WTC11 (cell line): Measurements from ENCODE around the gene ZNF487. TPM values are rescaled to one million over a fixed set of nuclear protein-coding genes. Genes with fewer than 3 reads are reported as not detected.
"Not testable (repeated sequence)": the region's sequence is repeated elsewhere in the genome, so short reads cannot be mapped to it uniquely, and the experiment has no call there.

Experiments
- ATAC-seq: fragments of 200-7000 bp; cut with Tn5 transposase; 2 replicates; pipeline ENCODE4 v1.10.0; 2021; ENCODE audit warnings: mild to moderate bottlenecking, moderate library complexity
- CTCF ChIA-PET: fragments of 300-600 bp; sonication (Branson Sonifier 250); formaldehyde crosslinking; loops from one replicate; lab custom pipeline; 2021; ENCODE audit warnings: antibody characterized with exemption; lab: Charles Lee
- POLR2A ChIA-PET: fragments of 350-600 bp; sonication (Branson Sonifier 250); formaldehyde crosslinking; loops from one replicate; lab custom pipeline; 2021; ENCODE audit warnings: antibody characterized with exemption; lab: Charles Lee
- DNase-seq: peaks from one replicate; pipeline ENCODE4 v3.0.0; 2021; ENCODE audit warnings: low spot score
- H3K27ac Mint-ChIP-seq: 2 replicates; pipeline ENCODE4 v1.8.0; 2021; ENCODE audit warnings: mixed read lengths
- H3K27me3 Mint-ChIP-seq: 2 replicates; pipeline ENCODE4 v1.8.0; 2021; ENCODE audit warnings: low read depth, mild to moderate bottlenecking, moderate library complexity, mixed read lengths
- H3K36me3 Mint-ChIP-seq: 2 replicates; pipeline ENCODE4 v1.8.0; 2021; ENCODE audit warnings: mixed read lengths
- H3K4me1 Mint-ChIP-seq: 2 replicates; pipeline ENCODE4 v1.8.0; 2022; ENCODE audit warnings: mixed read lengths
- H3K4me3 Mint-ChIP-seq: 2 replicates; pipeline ENCODE4 v1.8.0; 2021; ENCODE audit warnings: mild to moderate bottlenecking, moderate library complexity, mixed read lengths
- H3K9me3 Mint-ChIP-seq: 2 replicates; pipeline ENCODE4 v1.8.0; 2021; ENCODE audit warnings: mixed read lengths
- AFF4 ChIP-seq: sonication (generic); formaldehyde crosslinking; IDR thresholded peaks from 2 replicates; pipeline ENCODE4 v1.8.1; 2023; ENCODE audit warnings: mild to moderate bottlenecking, missing genetic modification reagents, borderline replicate concordance
- AR ChIP-seq: fragments of 250-450 bp; sonication (Bioruptor Pico); IDR thresholded peaks from 2 replicates; pipeline ENCODE4 v1.9.0; 2021; ENCODE audit warnings: mild to moderate bottlenecking
- EMX1 ChIP-seq: fragments of 250-450 bp; sonication (Bioruptor Pico); IDR thresholded peaks from 2 replicates; pipeline ENCODE4 v1.8.0; 2021; ENCODE audit warnings: mild to moderate bottlenecking
- ESRRA ChIP-seq: sonication (generic); formaldehyde crosslinking; IDR thresholded peaks from 2 replicates; pipeline ENCODE4 v1.8.1; 2022; ENCODE audit warnings: mild to moderate bottlenecking, missing genetic modification reagents, borderline replicate concordance
- FOXP1 ChIP-seq: sonication (generic); formaldehyde crosslinking; IDR thresholded peaks from 2 replicates; pipeline ENCODE4 v1.8.0; 2022; ENCODE audit warnings: missing genetic modification reagents, mild to moderate bottlenecking, moderate library complexity, borderline replicate concordance
- HMGA2 ChIP-seq: fragments of 250-450 bp; sonication (Bioruptor Pico); IDR thresholded peaks from 2 replicates; pipeline ENCODE4 v1.4.0; 2021; ENCODE audit warnings: mild to moderate bottlenecking, moderate library complexity
- MLX ChIP-seq: sonication (generic); formaldehyde crosslinking; IDR thresholded peaks from 2 replicates; pipeline ENCODE4 v1.8.1; 2023; ENCODE audit warnings: mild to moderate bottlenecking, missing genetic modification reagents, moderate library complexity
- NR1H2 ChIP-seq: sonication (generic); formaldehyde crosslinking; IDR thresholded peaks from 2 replicates; pipeline ENCODE4 v1.9.0; 2021; ENCODE audit warnings: mild to moderate bottlenecking, moderate library complexity, missing genetic modification reagents
- NR3C1 ChIP-seq: sonication (generic); formaldehyde crosslinking; conservative IDR thresholded peaks from 2 replicates; pipeline ENCODE4 v1.8.1; 2023; ENCODE audit warnings: low read depth, mild to moderate bottlenecking, missing genetic modification reagents
- OVOL2 ChIP-seq: fragments of 250-450 bp; sonication (Bioruptor Pico); IDR thresholded peaks from 2 replicates; pipeline ENCODE4 v1.9.0; 2021; ENCODE audit warnings: mild to moderate bottlenecking, borderline replicate concordance
- PRDM15 ChIP-seq: sonication (generic); formaldehyde crosslinking; IDR thresholded peaks from 2 replicates; pipeline ENCODE4 v1.8.0; 2022; ENCODE audit warnings: missing genetic modification reagents
- PRRX2 ChIP-seq: fragments of 250-450 bp; sonication (Bioruptor Pico); IDR thresholded peaks from 2 replicates; pipeline ENCODE4 v1.8.0; 2021; ENCODE audit warnings: mild to moderate bottlenecking
- TCF7 ChIP-seq: sonication (generic); formaldehyde crosslinking; IDR thresholded peaks from 2 replicates; pipeline ENCODE4 v1.8.0; 2022; ENCODE audit warnings: mild to moderate bottlenecking, low read depth, missing genetic modification reagents, moderate library complexity
- ZBTB21 ChIP-seq: sonication (generic); formaldehyde crosslinking; IDR thresholded peaks from 2 replicates; pipeline ENCODE4 v1.8.1; 2023; ENCODE audit warnings: mild to moderate bottlenecking, missing genetic modification reagents, borderline replicate concordance
- ZBTB43 ChIP-seq: sonication (generic); formaldehyde crosslinking; IDR thresholded peaks from 2 replicates; pipeline ENCODE4 v1.8.1; 2023; ENCODE audit warnings: mild to moderate bottlenecking, missing genetic modification reagents
- ZNF671 ChIP-seq: fragments of 250-450 bp; sonication (Bioruptor Pico); IDR thresholded peaks from 2 replicates; pipeline ENCODE4 v1.8.0; 2021; ENCODE audit warnings: mild to moderate bottlenecking
- ZSCAN18 ChIP-seq: fragments of 250-450 bp; sonication (Bioruptor Pico); IDR thresholded peaks from 2 replicates; pipeline ENCODE4 v2.1.2; 2022; ENCODE audit warnings: mild to moderate bottlenecking, moderate library complexity
- total RNA-seq: library from RNA; stranded (reverse); gene quantifications from 3 replicates; pipeline ENCODE4 v1.2.3, GENCODE V29; 2021

The ZNF487 gene
- total RNA-seq, 1 experiment from 2014 or later, result 2.3 TPM

- no peak for TF ChIP-seq ZSCAN18 (CRISPR knock-in tag)
- TF ChIP-seq, all 79 proteins: peak for 0
Measured at GRCh38 chr10:43444897-43445466, 8.1 kb downstream of the ZNF487 start (continued).

GRCh38 chr10:43446219-43447017 is 9.5 kb downstream of the ZNF487 start:
- H3K4me3 Mint-ChIP-seq, H3K27ac Mint-ChIP-seq, H3K4me1 Mint-ChIP-seq, ATAC-seq, H3K27me3 Mint-ChIP-seq, CTCF ChIA-PET, POLR2A ChIA-PET: not testable (repeated sequence)
- Mint-ChIP-seq H3K36me3 (peaks cover 18% of the 10 kb centered on the region), H3K9me3 (peaks cover 19% of the 10 kb centered on the region)
- peak; percentile 16 for DNase-seq

- Mint-ChIP-seq H3K27me3 (no peaks in the 10 kb centered on the region; the same call in 1 of the 2 replicates), H3K36me3 (peaks cover 18% of the 10 kb centered on the region), H3K4me1 (peaks cover 15% of the 10 kb centered on the region), H3K27ac (no peak overlapping the region), H3K4me3 (no peak overlapping the region), H3K9me3 (peaks cover 19% of the 10 kb centered on the region)
- ChIA-PET CTCF (interaction anchor here (0.6 to 0.7 kb wide), 2 partner anchors 17 to 71 kb away, joined by 3 to 5 read pairs; no protein-coding TSS in a partner anchor), POLR2A (no interaction called here)
- DNase-seq, result no peak
- no peak for ATAC-seq
- no peak for TF ChIP-seq PRDM15
- no peak for TF ChIP-seq OVOL2 (CRISPR knock-in tag)
- TF ChIP-seq EMX1 (CRISPR knock-in tag), result no peak
- no peak for TF ChIP-seq PRRX2 (CRISPR knock-in tag)
- no peak for TF ChIP-seq NR1H2 (CRISPR knock-in tag)
- no peak for TF ChIP-seq ZBTB21 (CRISPR knock-in tag)
- no peak for TF ChIP-seq NR3C1 (CRISPR knock-in tag)
- TF ChIP-seq AFF4 (CRISPR knock-in tag), result no peak
- TF ChIP-seq ZBTB43 (CRISPR knock-in tag), result no peak
- no peak for TF ChIP-seq MLX
- TF ChIP-seq AR (CRISPR knock-in tag), result no peak
- no peak for TF ChIP-seq ESRRA (CRISPR knock-in tag)
- no peak for TF ChIP-seq HMGA2 (CRISPR knock-in tag)
- TF ChIP-seq FOXP1 (CRISPR knock-in tag), result no peak
- no peak for TF ChIP-seq TCF7
- no peak for TF ChIP-seq ZNF671 (CRISPR knock-in tag)
Measured at GRCh38 chr10:43448742-43449141, 11.8 kb downstream of the ZNF487 start.
